Suprapubic skin (tissue), 3 donors: ENCODE measurements around the gene ABCA13.

Experiments
- CTCF ChIP-seq, 2 donors: fragments of 200-600 bp in 1 of 2; fragments of 450-650 bp in 1 of 2; sonication (generic) in 1 of 2; IDR thresholded peaks; one replicate each; pipeline ENCODE4 v1.5.1; 2016 to 2019; ENCODE audit warnings: antibody characterized with exemption in 2 of 2, mild to moderate bottlenecking in 1 of 2, moderate library complexity in 1 of 2
- POLR2A ChIP-seq, 2 donors: fragments of 450-650 bp; IDR thresholded peaks; one replicate each; pipeline ENCODE4 v1.6.1; 2017; ENCODE audit warnings: antibody characterized with exemption in 2 of 2, mild to moderate bottlenecking in 2 of 2, moderate library complexity in 2 of 2

DNA sequence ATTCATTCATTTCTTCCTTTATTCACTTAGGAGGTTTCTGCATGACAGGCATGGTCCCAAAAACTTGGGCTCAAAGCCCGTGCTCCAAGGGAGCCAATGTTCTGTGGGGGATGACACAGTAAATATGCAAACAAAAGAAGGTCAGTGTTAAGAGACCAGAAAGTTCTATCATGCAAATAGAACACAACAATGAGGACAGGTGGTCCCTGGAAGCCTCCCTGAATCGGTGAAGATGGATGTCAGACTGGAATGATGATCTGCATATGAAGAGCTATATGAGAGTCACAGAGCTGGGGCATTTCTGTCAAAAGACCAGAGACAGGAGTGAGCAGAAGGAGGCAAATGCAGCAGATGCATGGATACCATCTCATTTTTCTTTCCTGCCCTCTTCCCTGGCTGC lies 129.0 kb downstream of the ABCA13 start:
- TF ChIP-seq CTCF (IDR thresholded peaks at IDR 0.05) (no peak), POLR2A (IDR thresholded peaks at IDR 0.05) (no peak)
